Fibroblast of pulmonary artery (primary cell): Measurements from ENCODE around the gene AGRN.

Experiments
- DNase-seq: peaks from one replicate; pipeline ENCODE4 v3.0.0-alpha.2; 2010; ENCODE audit warnings: low read depth
- H3K4me3 ChIP-seq: replicated peaks from 2 replicates; pipeline ENCODE4 v1.5.1; 2011; ENCODE audit warnings: low read depth, mild to moderate bottlenecking, control low read depth, low read length, moderate library complexity
- CTCF ChIP-seq: IDR thresholded peaks from 2 replicates; pipeline ENCODE4 v1.5.1; 2011; ENCODE audit warnings: mild to moderate bottlenecking, control low read depth, low read length, inconsistent platforms; ENCODE audit errors: missing control alignments

Gene AGRN

GRCh38 chr1:1068517-1069055, 48.7 kb downstream of the AGRN start:
- peak overlapping the region; percentile 66 for H3K4me3 ChIP-seq
- no peak for DNase-seq
- no peak for TF ChIP-seq CTCF

- DNase-seq, result peak; percentile 61
- no peak for TF ChIP-seq CTCF
- H3K4me3 ChIP-seq, result peak overlapping the region; percentile 66
Observed at GRCh38 chr1:1069056-1069710, 49.3 kb downstream of the AGRN start.

- no peak for TF ChIP-seq CTCF
- no peak for DNase-seq
- no peak overlapping the region for H3K4me3 ChIP-seq
Observed at GRCh38 chr1:1069711-1070676, 50.1 kb downstream of the AGRN start.

- no peak for DNase-seq
- no peak overlapping the region for H3K4me3 ChIP-seq
- no peak for TF ChIP-seq CTCF
Observed at GRCh38 chr1:1071486-1072298, 51.8 kb downstream of the AGRN start.

GRCh38 chr1:1072299-1072848, 52.5 kb downstream of the AGRN start:
- no peak overlapping the region for H3K4me3 ChIP-seq
- no peak for TF ChIP-seq CTCF
- no peak for DNase-seq
